Mesodermal cell (in vitro differentiated cells): ENCODE measurements around the gene TMEM94.
"Not testable (repeated sequence)": the region's sequence is repeated elsewhere in the genome, so short reads cannot be mapped to it uniquely, and the experiment has no call there.

Experiments used
- H3K27ac ChIP-seq: 2 replicates; pipeline ENCODE4 v1.7.0; 2013; ENCODE audit warnings: mild to moderate bottlenecking, low read depth, low read length, moderate library complexity; ENCODE audit not compliant: severe bottlenecking
- H3K36me3 ChIP-seq: 2 replicates; pipeline ENCODE4 v1.7.1; 2013; ENCODE audit warnings: mild to moderate bottlenecking, low read length, moderate library complexity; ENCODE audit not compliant: control insufficient read depth, insufficient read depth
- H3K4me1 ChIP-seq: one replicate; pipeline ENCODE4 v1.7.1; 2013; ENCODE audit warnings: mild to moderate bottlenecking, low read length; ENCODE audit not compliant: insufficient read depth, control insufficient read depth, poor library complexity, severe bottlenecking
- H3K4me3 ChIP-seq: 2 replicates; pipeline ENCODE4 v1.7.0; 2013; ENCODE audit warnings: low read length, control low read depth, mild to moderate bottlenecking; ENCODE audit not compliant: insufficient read depth, poor library complexity, severe bottlenecking; ENCODE audit errors: extremely low read depth
- H3K9me3 ChIP-seq: 2 replicates; pipeline ENCODE4 v1.7.1; 2013; ENCODE audit warnings: mild to moderate bottlenecking, low read length, moderate library complexity; ENCODE audit not compliant: control insufficient read depth
- WGBS, 2 experiments: methylation state at CpG; one replicate each; pipeline ENCODE4 v1.1.5; 2013; ENCODE audit warnings: missing lambda C conversion rate in 2 of 2; ENCODE audit not compliant: insufficient coverage in 2 of 2; 5-methylcytosine and 5-hydroxymethylcytosine counted together

TMEM94 gene

DNA sequence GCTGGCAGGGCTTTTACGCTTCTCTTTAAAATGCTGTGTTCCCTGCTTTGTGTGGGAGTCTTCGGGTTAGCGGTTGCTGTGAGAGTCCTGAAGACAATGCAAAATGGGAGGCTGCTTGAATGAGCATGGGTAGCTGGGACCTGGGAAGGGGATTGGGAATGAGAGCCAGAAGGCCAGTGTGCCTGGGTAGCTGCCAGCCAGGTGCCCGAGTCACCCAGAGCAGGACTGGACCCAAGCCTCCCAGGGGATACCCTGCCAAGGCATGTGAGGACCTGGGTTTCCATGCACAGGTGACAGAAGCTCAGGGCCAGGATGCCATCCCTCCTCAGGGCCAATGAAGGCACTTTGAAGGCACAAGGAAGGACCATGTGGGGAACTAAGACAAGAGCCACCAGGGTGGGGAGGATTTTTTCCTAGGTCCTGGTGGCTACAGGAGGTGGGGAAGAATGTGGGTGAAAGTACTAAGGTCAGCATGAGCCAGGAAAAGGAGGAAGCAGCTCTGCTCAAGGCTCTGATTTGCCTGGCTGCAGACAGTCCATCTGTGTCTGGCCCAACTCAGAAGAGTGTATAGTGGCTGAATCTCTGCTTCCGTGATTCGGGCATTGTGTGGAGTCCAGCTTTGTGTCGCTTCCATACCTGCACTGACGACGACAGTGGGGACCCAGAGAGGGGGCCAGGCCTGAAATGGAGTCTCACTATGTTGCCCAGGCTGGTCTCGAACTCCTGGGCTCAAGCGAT is 20.5 kb downstream of the TMEM94 start:
- H3K27ac ChIP-seq, result peak overlapping the region; percentile 49

DNA sequence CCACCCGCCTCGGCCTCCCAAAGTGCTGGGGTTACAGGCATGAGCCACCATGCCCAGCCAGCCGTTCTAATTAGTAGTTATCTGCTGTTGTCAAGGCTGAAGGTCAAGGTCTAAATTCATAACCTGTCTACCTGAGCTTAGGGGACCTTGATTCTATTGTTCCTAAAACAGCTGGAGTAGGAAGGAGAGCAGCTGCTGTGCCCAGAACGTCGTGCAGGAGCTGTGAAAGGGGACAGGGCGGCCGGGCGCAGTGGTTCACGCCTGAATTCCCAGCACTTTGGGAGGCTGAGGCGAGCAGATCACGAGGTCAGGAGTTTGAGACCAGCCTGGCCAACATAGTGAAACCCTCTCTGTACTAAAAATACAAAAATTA is 21.0 kb downstream of the TMEM94 start:
- 97 to 100% methylated on average over 4 to 11 of the region's 11 CpGs for WGBS, 2 experiments
- Histone ChIP-seq H3K4me1 (peaks cover 18% of the 10 kb centered on the region), H3K36me3 (peaks cover 17% of the 10 kb centered on the region)
- not testable (repeated sequence) for H3K9me3 ChIP-seq, H3K4me3 ChIP-seq, H3K27ac ChIP-seq

More for the DNA sequence above, 20.5 kb downstream of the TMEM94 start:
- Histone ChIP-seq H3K4me1 (peaks cover 18% of the 10 kb centered on the region), H3K36me3 (peaks cover 20% of the 10 kb centered on the region), H3K9me3 (no peaks in the 10 kb centered on the region), H3K4me3 (no peak overlapping the region)
- WGBS, 2 experiments, result 87 to 88% methylated on average over 11 of the region's 11 CpGs

DNA sequence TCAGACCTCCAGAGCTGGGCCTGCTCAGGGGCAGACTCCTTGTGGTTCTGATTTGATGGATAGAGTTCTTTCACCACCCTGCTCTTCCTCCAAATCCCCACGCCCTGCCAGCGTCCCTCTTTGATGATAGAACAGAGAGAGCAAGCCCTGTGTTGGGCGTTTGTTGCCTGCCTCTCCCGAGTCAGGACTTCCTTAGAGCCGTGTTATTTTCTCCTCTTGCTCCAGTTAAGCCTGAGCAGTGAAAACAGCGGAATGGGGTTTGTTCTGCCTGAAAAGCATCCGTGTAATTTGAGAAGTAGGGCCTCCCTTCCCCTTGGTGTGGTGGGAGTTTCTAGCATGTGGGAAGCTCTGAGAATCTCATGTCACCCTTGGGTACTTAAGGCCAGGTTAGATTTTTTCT is 22.1 kb downstream of the TMEM94 start:
- peaks cover 10% of the 10 kb centered on the region for H3K36me3 ChIP-seq
- 38 to 61% methylated on average over 3 to 6 of the region's 7 CpGs for WGBS, 2 experiments
- H3K27ac ChIP-seq, result peak overlapping the region; percentile 47
- peaks cover 18% of the 10 kb centered on the region for H3K4me1 ChIP-seq
- no peaks in the 10 kb centered on the region for H3K9me3 ChIP-seq
- H3K4me3 ChIP-seq, result no peak overlapping the region

DNA sequence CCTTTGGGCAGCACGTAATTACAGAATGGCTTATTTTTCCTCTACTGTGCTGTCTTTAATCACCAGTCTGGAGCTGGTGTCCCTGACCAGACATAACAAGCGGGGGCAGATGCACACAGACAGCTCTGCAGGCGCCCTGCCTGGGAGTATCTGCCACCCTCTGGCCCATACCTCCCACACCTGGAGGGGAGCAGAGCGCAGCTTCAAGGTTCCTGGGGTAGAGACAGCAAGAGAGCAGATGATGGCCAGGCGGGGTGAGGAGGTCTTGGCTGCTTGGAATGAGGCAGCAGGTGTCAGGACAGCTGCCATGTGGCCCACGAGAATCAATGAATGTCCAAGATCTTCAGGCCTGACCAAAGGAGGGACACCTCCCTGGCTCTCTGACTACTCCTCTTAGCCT is 23.8 kb downstream of the TMEM94 start:
- Histone ChIP-seq H3K4me3 (no peak overlapping the region), H3K9me3 (no peaks in the 10 kb centered on the region), H3K4me1 (peaks cover 14% of the 10 kb centered on the region), H3K27ac (no peak overlapping the region), H3K36me3 (peaks cover 9% of the 10 kb centered on the region)
- 96 to 100% methylated on average over 4 to 6 of the region's 6 CpGs for WGBS, 2 experiments

DNA sequence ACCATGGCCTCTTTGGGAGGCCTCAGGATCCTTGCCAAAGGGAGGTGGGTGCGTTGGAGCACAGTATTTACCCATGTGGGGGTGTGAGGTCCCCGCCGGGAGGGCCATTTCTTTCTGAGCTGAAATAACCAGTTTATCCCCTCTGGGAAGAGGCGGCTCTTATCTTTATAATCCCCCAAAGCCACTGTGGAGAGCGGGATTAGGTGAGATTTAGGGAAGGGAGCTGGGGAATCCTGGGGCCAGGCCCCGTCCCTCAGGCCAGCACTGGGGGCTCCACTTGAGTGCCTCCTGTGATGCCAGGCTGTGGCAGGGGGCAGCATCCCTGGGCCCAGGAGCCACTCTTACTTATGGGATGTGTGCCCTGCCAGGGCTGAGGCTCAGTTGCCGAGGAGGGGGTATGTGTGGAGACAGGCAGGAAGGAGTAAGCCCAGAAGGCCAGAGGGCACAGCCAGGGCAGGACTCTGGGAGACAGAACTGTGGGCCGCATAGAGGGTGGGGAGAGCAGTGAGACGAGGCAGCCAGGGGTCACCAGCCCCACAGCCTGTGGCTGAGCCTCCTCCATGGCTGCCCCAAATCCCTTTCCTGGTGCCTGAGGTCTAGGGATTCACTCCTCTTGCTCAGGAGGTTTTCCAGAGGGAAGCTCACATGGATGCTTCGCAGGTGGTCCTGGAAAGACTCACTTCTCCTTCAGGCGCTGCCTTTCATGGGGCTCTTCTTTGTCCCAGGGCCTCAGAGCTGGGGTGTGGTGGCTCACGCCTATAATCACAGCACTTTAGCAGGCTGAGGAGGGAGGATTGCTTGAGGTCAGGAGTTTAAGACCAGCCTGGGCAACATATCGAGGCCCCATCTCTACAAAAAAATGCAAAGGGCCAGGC is 25.0 kb downstream of the TMEM94 start:
- no peak overlapping the region for H3K4me3 ChIP-seq
- peaks cover 3% of the 10 kb centered on the region for H3K4me1 ChIP-seq
- peaks cover 11% of the 10 kb centered on the region for H3K36me3 ChIP-seq
- no peak overlapping the region for H3K27ac ChIP-seq
- WGBS, 2 experiments, result 86 to 94% methylated on average over 7 to 10 of the region's 13 CpGs
- no peaks in the 10 kb centered on the region for H3K9me3 ChIP-seq

DNA sequence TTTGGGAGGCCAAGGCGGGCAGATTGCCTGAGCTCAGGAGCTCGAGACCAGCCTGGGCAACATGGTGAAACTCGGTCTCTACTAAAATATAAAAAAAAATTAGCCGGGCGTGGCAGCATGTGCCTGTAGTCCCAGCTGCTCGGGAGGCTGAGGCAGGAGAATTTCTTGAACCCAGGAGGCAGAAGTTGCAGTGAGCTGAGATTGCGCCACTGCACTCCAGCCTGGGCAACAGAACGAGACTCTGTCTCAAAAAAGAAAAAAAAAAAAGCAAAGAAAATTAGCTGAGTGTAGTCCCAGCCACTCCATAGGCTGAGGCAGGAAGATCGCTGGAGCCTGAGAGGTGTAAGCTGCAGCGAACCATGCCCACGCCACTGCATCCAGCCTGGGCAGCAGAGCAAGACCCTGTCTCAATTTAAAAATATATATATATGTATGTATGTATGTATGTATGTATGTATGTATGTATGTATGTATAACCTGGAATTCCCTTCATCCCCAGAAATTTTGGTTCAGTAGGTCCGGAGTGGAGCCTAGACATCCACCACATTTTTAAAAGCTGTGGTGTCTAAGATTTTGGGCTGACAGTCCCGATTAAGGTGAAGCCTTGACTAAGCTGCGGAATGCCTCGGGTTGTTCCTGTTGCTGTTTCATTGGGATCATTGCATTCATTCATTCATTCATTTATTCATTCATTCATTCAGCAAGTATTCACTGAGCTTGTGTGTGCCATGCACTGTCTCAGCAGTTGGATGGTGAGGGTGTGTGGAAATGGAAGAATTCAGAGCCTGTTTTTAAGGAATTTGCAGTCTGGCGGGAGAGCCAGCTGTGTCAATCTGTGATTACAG is 25.9 kb downstream of the TMEM94 start:
- H3K4me3 ChIP-seq, result no peak overlapping the region
- H3K27ac ChIP-seq, result no peak overlapping the region
- peaks cover 12% of the 10 kb centered on the region for H3K36me3 ChIP-seq
- H3K9me3 ChIP-seq, result no peaks in the 10 kb centered on the region
- WGBS, 2 experiments, result 92 to 95% methylated on average over 11 to 14 of the region's 16 CpGs
- H3K4me1 ChIP-seq, result peaks cover 7% of the 10 kb centered on the region

DNA sequence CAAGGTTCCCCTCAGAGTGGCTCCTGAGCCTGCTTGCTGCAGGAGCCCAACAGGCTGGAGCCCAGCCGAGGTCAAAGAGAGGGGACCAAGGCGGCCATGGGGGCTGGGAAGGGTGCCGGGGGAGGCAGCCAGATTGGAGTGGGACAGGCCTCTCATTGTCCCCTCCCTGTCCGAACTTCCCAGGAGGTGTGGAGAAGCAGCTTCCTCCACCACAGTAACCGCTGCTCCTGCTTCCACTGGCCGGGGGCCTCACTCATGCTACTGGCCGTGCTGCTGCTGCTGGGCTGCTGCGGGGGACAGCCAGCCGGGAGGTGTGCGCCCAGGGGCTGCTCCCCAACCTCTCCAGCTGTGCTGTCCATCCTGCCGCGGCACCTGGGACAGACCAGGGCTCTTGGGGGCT is 29.3 kb downstream of the TMEM94 start:
- 96 to 99% methylated on average over 9 to 12 of the region's 12 CpGs for whole genome bisulfite sequencing, 2 experiments
- H3K4me3 ChIP-seq, result no peak overlapping the region
- H3K36me3 ChIP-seq, result peaks cover 17% of the 10 kb centered on the region
- peaks cover 5% of the 10 kb centered on the region for H3K4me1 ChIP-seq
- no peaks in the 10 kb centered on the region for H3K9me3 ChIP-seq
- no peak overlapping the region for H3K27ac ChIP-seq

DNA sequence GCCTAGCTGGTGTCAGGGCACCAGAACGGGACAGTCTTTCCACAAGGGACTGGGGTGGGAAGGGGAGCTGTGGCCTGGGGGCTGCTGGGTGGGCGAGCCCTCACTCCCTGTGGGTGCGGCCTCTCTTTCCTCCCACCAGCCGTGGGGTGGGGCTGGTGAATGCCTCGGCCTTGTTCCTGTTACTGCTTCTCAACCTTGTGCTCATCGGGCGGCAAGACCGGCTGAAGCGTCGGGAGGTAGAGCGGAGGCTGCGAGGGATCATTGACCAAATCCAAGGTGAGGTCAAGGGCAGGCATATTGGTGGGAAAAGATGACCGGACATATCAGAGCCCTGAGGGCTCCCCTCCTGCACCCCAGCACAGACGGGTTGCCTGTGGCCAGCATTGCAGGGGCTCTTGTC is 29.7 kb downstream of the TMEM94 start:
- Histone ChIP-seq H3K4me1 (peaks cover 3% of the 10 kb centered on the region), H3K9me3 (no peaks in the 10 kb centered on the region), H3K27ac (no peak overlapping the region), H3K4me3 (no peak overlapping the region), H3K36me3 (peaks cover 21% of the 10 kb centered on the region)
- 97% methylated on average over 9 to 13 of the region's 14 CpGs for WGBS, 2 experiments

DNA sequence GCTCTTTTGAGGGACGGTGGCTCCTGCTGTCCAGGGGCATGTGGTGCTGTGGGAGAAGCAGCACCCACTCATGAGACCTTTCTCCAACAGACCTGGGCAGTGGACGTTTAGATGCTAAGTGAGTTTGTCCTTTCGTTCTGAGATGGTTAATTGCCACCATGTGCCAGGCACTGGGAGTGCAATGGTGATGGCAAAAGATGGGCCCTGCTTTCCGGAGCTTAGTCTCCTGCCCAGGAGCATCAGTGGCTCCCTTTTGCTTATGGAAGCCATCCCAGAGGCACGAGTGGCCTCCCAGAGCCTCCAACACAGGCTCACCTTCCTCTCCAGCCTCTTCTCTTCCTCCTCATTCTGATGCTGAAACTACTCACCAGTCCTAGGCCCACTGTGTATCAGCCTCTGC is 30.5 kb downstream of the TMEM94 start:
- peaks cover 3% of the 10 kb centered on the region for H3K4me1 ChIP-seq
- no peak overlapping the region for H3K27ac ChIP-seq
- H3K36me3 ChIP-seq, result peaks cover 24% of the 10 kb centered on the region
- 86 to 92% methylated on average over 3 to 4 of the region's 5 CpGs for WGBS, 2 experiments
- H3K4me3 ChIP-seq, result no peak overlapping the region
- no peaks in the 10 kb centered on the region for H3K9me3 ChIP-seq

DNA sequence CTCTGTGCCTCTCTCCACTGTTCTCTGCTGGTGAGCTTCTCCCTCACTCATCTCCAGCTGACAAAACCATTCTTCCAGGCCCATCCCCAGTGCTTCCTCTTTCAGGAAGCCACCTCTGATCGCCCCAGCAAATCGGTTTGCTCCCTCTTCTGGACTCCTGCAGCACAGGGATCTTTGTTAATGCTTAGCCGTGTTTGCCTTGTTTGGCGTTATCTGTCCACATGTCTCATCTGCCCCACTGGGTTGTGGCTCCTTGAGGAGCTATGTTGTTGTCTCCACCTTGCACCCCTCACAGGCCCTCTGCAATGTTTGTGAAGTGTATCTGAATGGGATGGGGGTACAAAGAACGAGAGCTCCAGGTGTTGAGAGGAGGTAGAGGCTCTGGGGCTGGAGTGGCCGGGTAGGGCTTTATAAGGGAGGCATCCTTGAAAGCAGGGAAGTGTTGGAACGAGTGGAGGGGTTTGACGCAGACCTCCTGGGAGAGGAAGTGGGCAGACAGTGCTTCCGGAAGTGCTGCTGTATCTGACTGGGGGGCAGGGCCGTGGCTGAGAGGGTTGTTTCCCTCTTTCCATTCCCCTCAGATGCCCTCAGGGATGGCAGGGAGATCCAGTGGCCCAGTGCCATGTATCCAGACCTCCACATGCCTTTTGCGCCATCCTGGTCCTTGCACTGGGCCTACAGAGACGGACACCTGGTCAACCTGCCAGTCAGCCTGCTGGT is 31.1 kb downstream of the TMEM94 start:
- 75 to 86% methylated on average over 7 to 12 of the region's 12 CpGs for WGBS, 2 experiments
- Histone ChIP-seq H3K27ac (no peak overlapping the region), H3K4me1 (peaks cover 3% of the 10 kb centered on the region), H3K4me3 (no peak overlapping the region), H3K9me3 (no peaks in the 10 kb centered on the region), H3K36me3 (peaks cover 26% of the 10 kb centered on the region)
